Testis (tissue), 5 donors: Measurements from ENCODE around the gene FAM177A1. TPM values are rescaled to one million over a fixed set of nuclear protein-coding genes. Genes with fewer than 3 reads are reported as not detected.

ENCODE experiments used
- DNase-seq: peaks from one replicate; pipeline ENCODE4 v3.0.0-alpha.2; 2019
- H3K27ac ChIP-seq, 2 donors: fragments of 200-600 bp; sonication (generic); one replicate each; pipeline ENCODE4 v1.5.1; 2019
- H3K27me3 ChIP-seq: fragments of 200-600 bp; sonication (generic); one replicate; pipeline ENCODE4 v1.5.1; 2019
- H3K36me3 ChIP-seq: fragments of 200-600 bp; sonication (generic); one replicate; pipeline ENCODE4 v1.5.1; 2017; ENCODE audit warnings: low read depth; ENCODE audit errors: missing control alignments
- H3K4me1 ChIP-seq: fragments of 200-600 bp; sonication (generic); one replicate; pipeline ENCODE4 v1.5.1; 2019
- H3K4me3 ChIP-seq, 2 donors: fragments of 200-600 bp; sonication (generic); one replicate each; pipeline ENCODE4 v1.5.1; 2017 to 2019
- H3K9me3 ChIP-seq: fragments of 200-600 bp; sonication (generic); one replicate; pipeline ENCODE4 v1.5.1; 2017
- CTCF ChIP-seq, 3 experiments: fragments of 450-650 bp in 2 of 3; fragments of 200-600 bp in 1 of 3; sonication (generic) in 1 of 3; IDR thresholded peaks; one replicate each; pipeline ENCODE4 v1.5.1; 2016 to 2019; ENCODE audit warnings: antibody characterized with exemption in 3 of 3, mild to moderate bottlenecking in 2 of 3, moderate library complexity in 1 of 3
- POLR2A ChIP-seq: fragments of 450-650 bp; IDR thresholded peaks from one replicate; pipeline ENCODE4 v1.6.1; 2017; ENCODE audit warnings: antibody characterized with exemption, mild to moderate bottlenecking, moderate library complexity
- WGBS, 2 donors: methylation state at CpG; one replicate each; pipeline ENCODE4 v1.1.5; 2018; 5-methylcytosine and 5-hydroxymethylcytosine counted together
- intact Hi-C: fragments of 100-400 bp; cut with DNase I; formaldehyde crosslinking; loops from one replicate; pipeline ENCODE4 v1.15.1; 2023; ENCODE audit warnings: low total_unique reads
- long read RNA-seq, 2 donors: transcript quantifications; one replicate each; lab custom pipeline, GENCODE V29; 2026
- polyA plus RNA-seq: library from polyadenylated mRNA; stranded (reverse); fragments of 350-450 nt; fragmentation: Illumina TruSeq; extraction: RNeasy Lipid Tissue Mini Kit (QIAGEN cat#74804); gene quantifications from one replicate; pipeline ENCODE4 v1.2.3, GENCODE V29; 2014; ENCODE audit warnings: low read depth, low replicate concordance; ENCODE audit not compliant: insufficient read depth
- total RNA-seq, 2 donors: library from RNA; depleted of rRNA; stranded (reverse); fragments of >200 nt; gene quantifications; one replicate each; pipeline ENCODE4 v1.2.3, GENCODE V29; 2016

FAM177A1 gene
- total RNA-seq (10 to 100 TPM; 49.6 to 52.5 TPM), polyA plus RNA-seq (112 TPM)
- long read RNA-seq, donor 1, transcript FAM177A1-201 (5 exons, 2,927 nt) = minor isoform, 5 of 90 reads
- long read RNA-seq, donor 1, transcript FAM177A1-202 (6 exons, 858 nt) = major isoform, 8 of 90 reads
- long read RNA-seq, donor 1, partial matches to known transcripts = 51 of 90 reads
- long read RNA-seq, donor 1, other reads (novel, unspliced or antisense) = 23 of 90 reads
- long read RNA-seq, donor 2, transcript FAM177A1-202 (6 exons, 858 nt) = major isoform, 5 of 33 reads
- long read RNA-seq, donor 2, partial matches to known transcripts = 17 of 33 reads
- long read RNA-seq, donor 2, other reads (novel, unspliced or antisense) = 7 of 33 reads

GRCh38 chr14:35046048-35046750 is at the start of gene FAM177A1:
Gene FAM177A1 (plus strand): TSS chr14:35046272. CDS start chr14:35046464, 192 bp downstream.
- Histone ChIP-seq H3K9me3 (no peaks in the 10 kb centered on the region), H3K27ac (peak within 1 kb of the TSS; percentile 96), H3K4me1 (peaks cover 10% of the 10 kb centered on the region), H3K36me3 (no peaks in the 10 kb centered on the region), H3K27me3 (no peaks in the 10 kb centered on the region), H3K4me3 (peak within 1 kb of the TSS; percentile 90 to 92)
- peak; percentile 98 for DNase-seq
- peak; percentile 73 for TF ChIP-seq POLR2A
- TF ChIP-seq CTCF (IDR thresholded peaks at IDR 0.05) = no peak
- WGBS, 2 donors = 1% methylated on average over 33 of the region's 77 CpGs; no CpG with 5 or more reads in 1 of the 2 donors
- intact Hi-C loops = loop anchor here (10.0 kb wide), 1 partner anchor 171 kb away; the partner anchor contains the start of gene BAZ1A

- TF ChIP-seq POLR2A = no peak
- TF ChIP-seq CTCF (IDR thresholded peaks at IDR 0.05) = no peak
- Histone ChIP-seq H3K4me3 (no peak overlapping the region), H3K9me3 (no peaks in the 10 kb centered on the region), H3K4me1 (no peaks in the 10 kb centered on the region), H3K27ac (no peak overlapping the region), H3K27me3 (no peaks in the 10 kb centered on the region), H3K36me3 (no peaks in the 10 kb centered on the region)
- intact Hi-C loops = no loop called here
- 12 to 26% methylated on average over 3 of the region's 3 CpGs for WGBS, 2 donors
- no peak for DNase-seq
Measured at GRCh38 chr14:34997762-34998161, 48.3 kb upstream of the FAM177A1 start.

GRCh38 chr14:34999500-34999899 is 46.6 kb upstream of the FAM177A1 start:
- Histone ChIP-seq H3K4me3 (no peak overlapping the region), H3K36me3 (no peaks in the 10 kb centered on the region), H3K27me3 (no peaks in the 10 kb centered on the region), H3K27ac (no peak overlapping the region), H3K9me3 (no peaks in the 10 kb centered on the region), H3K4me1 (no peaks in the 10 kb centered on the region)
- 93 to 98% methylated on average over 3 of the region's 3 CpGs for WGBS, 2 donors
- intact Hi-C loops = no loop called here
- no peak for DNase-seq
- TF ChIP-seq POLR2A (no peak), CTCF (IDR thresholded peaks at IDR 0.05) (no peak)

GRCh38 chr14:35001621-35002020 is 44.5 kb upstream of the FAM177A1 start:
- no peaks in the 10 kb centered on the region for H3K9me3 ChIP-seq
- H3K27me3 ChIP-seq = no peaks in the 10 kb centered on the region
- intact Hi-C loops = no loop called here
- DNase-seq = no peak
- H3K27ac ChIP-seq = no peak overlapping the region
- H3K36me3 ChIP-seq = no peaks in the 10 kb centered on the region
- TF ChIP-seq CTCF (IDR thresholded peaks at IDR 0.05) (no peak), POLR2A (no peak)
- WGBS, 2 donors = 95% methylated on average over 2 of the region's 2 CpGs
- no peak overlapping the region for H3K4me3 ChIP-seq
- no peaks in the 10 kb centered on the region for H3K4me1 ChIP-seq
